Measurements from ENCODE around the gene ACTL7A.

Gene ACTL7A

GRCh38 chr9:108857572-108857971, 4.5 kb upstream of the ACTL7A start:
- no peak overlapping the region for H3K27ac ChIP-seq
- TF ChIP-seq ZFX (IDR thresholded peaks at IDR 0.05; ENCODE audit: borderline replicate concordance) = no peak
- TF ChIP-seq CTCF (IDR thresholded peaks at IDR 0.05) = no peak

DNA sequence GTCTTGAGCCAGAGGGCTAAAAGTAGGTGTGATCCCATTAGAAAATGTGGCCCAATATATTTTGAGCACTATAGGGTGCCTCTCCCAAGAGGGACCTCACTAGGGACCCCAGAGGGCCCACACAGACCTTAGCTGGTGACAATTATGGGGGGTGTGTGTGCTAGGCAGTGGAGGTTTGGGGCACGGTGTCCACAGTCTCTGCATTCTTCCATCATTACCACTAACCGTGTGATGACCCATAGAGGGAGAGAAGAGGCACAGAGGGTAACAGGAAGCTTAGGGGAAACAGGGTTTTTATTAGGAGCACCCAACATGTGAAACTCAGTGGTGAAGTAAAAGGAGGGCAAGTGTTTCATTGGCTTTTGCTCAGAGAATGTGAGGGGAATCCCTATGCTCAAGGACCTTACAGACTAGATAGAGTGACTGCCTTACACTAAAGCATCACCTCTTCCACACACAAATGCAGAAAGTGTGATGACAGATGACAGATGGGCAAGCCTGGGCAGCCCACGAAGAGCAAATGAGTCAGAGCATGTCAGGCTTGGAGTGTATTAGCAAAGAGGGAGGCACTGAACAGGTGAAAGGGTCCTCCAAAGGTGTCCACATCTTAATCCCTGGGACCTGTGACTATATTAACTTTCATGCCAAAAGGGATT, 2.5 kb upstream of the ACTL7A start:
- TF ChIP-seq CTCF (IDR thresholded peaks at IDR 0.05) = no peak
- no peak for TF ChIP-seq ZFX (IDR thresholded peaks at IDR 0.05; ENCODE audit: borderline replicate concordance)
- H3K27ac ChIP-seq = no peak overlapping the region

- TF ChIP-seq ZFX (IDR thresholded peaks at IDR 0.05; ENCODE audit: borderline replicate concordance) (no peak), CTCF (IDR thresholded peaks at IDR 0.05) (no peak)
- H3K27ac ChIP-seq = no peak overlapping the region
Observed at GRCh38 chr9:108860354-108860753, 1.7 kb upstream of the ACTL7A start.

DNA sequence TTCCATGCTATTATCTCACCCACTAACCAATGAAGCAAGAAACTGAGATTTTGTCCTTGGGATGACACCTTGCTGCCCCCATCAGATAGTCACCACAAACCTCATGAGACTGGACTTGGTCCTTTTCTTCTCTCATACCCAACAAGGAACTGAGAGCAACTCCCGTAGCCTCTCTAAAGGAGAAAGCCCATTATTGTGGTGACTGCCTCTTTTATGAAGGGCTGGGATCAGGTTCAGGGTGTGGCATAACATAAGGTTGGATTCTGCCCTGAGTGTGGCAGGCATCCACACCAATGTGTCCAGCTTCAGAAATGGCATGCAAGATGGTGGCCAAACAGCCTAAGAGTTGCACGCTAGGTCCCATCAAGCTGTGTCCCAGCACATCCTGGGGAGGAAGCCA, 1.3 kb upstream of the ACTL7A start:
- TF ChIP-seq ZFX (IDR thresholded peaks at IDR 0.05; ENCODE audit: borderline replicate concordance) (no peak), CTCF (IDR thresholded peaks at IDR 0.05) (no peak)
- H3K27ac ChIP-seq = no peak overlapping the region

DNA sequence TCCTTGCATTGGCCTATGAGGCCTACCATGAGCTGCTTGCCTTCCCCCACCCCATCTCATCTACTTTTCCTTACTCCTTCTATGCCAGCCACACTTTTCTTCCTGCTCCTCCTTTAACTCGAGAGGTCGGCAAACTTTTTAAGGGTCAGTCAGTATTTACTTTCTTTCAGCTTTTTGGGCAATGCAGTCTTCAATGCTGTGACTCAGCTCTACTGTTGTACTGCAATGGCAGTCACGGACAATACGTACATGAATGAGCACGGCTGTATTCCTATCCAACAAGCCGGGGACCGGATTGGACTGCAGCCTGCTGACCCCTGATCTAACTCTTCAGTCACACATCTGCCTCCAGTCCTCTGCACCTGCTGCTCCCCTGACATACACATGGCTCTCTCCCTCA, 602 bp upstream of the ACTL7A start:
- no peak for TF ChIP-seq CTCF (IDR thresholded peaks at IDR 0.05)

DNA sequence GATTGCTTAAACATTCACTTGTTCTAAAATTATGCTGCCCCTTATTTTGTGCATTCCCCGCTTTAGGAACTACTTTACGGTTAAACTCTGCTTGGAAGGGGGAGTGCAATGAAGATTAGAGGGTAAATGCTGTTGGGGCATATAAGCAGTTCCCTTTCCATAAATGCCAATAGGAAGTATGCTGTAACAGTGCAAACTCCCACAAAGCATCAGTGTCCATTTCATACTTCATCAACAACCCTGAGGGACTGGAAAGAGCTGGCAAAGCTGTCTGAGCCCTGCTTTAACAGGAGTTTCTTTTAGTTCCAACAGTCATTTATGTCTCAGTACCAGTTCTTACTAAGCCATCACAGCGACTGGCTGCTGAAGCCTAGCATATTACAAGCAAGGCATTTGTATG, 1.8 kb downstream of the ACTL7A start:
- no peak overlapping the region for H3K27ac ChIP-seq

More for the DNA sequence above, 602 bp upstream of the ACTL7A start:
- no peak overlapping the region for H3K27ac ChIP-seq

More for the DNA sequence above, 1.8 kb downstream of the ACTL7A start:
- no peak for TF ChIP-seq ZFX (IDR thresholded peaks at IDR 0.05; ENCODE audit: borderline replicate concordance)
- TF ChIP-seq CTCF (IDR thresholded peaks at IDR 0.05) = no peak
